ENCODE data around the gene EYS.

DNA sequence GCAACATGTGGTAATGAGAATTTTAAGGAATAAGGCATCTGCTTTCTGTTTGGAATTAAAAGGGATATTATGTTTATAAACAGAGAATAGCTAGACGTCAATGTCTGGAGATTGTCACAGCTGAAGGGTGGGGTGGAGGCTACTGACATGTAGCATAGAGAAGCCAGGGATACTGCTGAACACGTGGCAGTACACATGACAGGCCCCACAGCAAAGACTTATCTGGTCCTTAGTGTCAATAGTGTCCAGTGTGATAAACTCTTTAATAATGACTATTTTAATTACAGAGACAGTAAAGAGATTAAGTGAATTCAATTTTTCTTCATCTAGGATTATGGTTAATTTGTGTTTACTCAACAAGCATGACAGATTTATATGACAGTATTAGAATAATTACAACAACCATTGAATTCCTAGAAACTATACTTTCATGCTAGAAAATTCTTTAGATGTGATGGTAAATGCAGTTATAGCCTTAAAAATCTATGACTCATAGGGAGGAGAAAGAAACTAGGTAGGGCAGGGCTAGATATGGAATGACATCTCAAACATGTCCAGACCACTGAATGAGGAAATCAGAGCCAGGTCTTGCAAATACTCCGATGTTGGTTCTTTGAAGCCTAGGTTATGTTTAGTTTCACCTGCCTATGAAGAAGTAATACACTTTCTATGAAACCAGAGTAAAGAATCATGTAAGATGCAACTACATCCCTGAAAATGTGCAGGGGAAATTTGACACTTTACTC, 1671.9 kb downstream of the EYS start:
- no peak for TF ChIP-seq POLR2A (IDR thresholded peaks at IDR 0.05)
- TF ChIP-seq, protein P1, sequence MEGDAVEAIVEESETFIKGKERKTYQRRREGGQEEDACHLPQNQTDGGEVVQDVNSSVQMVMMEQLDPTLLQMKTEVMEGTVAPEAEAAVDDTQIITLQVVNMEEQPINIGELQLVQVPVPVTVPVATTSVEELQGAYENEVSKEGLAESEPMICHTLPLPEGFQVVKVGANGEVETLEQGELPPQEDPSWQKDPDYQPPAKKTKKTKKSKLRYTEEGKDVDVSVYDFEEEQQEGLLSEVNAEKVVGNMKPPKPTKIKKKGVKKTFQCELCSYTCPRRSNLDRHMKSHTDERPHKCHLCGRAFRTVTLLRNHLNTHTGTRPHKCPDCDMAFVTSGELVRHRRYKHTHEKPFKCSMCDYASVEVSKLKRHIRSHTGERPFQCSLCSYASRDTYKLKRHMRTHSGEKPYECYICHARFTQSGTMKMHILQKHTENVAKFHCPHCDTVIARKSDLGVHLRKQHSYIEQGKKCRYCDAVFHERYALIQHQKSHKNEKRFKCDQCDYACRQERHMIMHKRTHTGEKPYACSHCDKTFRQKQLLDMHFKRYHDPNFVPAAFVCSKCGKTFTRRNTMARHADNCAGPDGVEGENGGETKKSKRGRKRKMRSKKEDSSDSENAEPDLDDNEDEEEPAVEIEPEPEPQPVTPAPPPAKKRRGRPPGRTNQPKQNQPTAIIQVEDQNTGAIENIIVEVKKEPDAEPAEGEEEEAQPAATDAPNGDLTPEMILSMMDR (IDR thresholded peaks at IDR 0.05), result no peak
